Panc1 (cell line): ENCODE results near the gene LRRC56. TPM values are rescaled to one million over a fixed set of nuclear protein-coding genes. Genes with fewer than 3 reads are reported as not detected.
A peak's percentile ranks its signal among the peaks of the same experiment; 100 is the strongest.

Experiments used
- ATAC-seq: fragments of 200-7000 bp; cut with Tn5 transposase; 2 replicates; pipeline ENCODE4 v1.9.1; 2020; ENCODE audit warnings: mild to moderate bottlenecking, moderate library complexity
- BruUV-seq: library from RNA; stranded (reverse); fragments of 400-500 nt; replicated peaks from 2 replicates; lab custom pipeline; 2021; lab: Mats Ljungman, UMichigan
- CTCF ChIA-PET: fragments of 300-600 bp; sonication (Branson Sonifier 250); formaldehyde crosslinking; loops from one replicate; lab custom pipeline; 2022; ENCODE audit warnings: antibody characterized with exemption; lab: Charles Lee
- POLR2A ChIA-PET: fragments of 300-600 bp; sonication (Branson Sonifier 250); formaldehyde crosslinking; loops from one replicate; lab custom pipeline; 2022; ENCODE audit warnings: antibody characterized with exemption; lab: Charles Lee
- DNase-seq: peaks from one replicate; pipeline ENCODE4 v3.0.0-alpha.2; 2010; ENCODE audit warnings: low read depth, low spot score
- H3K27ac ChIP-seq: 2 replicates; pipeline ENCODE4 v1.5.1; 2011; ENCODE audit warnings: mild to moderate bottlenecking, low read length, inconsistent platforms
- H3K27me3 ChIP-seq: fragments of 200-500 bp; sonication (Bioruptor generic); 2 replicates; pipeline ENCODE4 v1.6.0; 2014; ENCODE audit warnings: low read length, inconsistent platforms; ENCODE audit not compliant: control insufficient read depth, insufficient read depth
- H3K36me3 ChIP-seq: fragments of 200-500 bp; sonication (Bioruptor generic); 2 replicates; pipeline ENCODE4 v1.5.1; 2014; ENCODE audit warnings: inconsistent platforms, mild to moderate bottlenecking, low read length, moderate library complexity; ENCODE audit not compliant: control insufficient read depth, insufficient read depth
- H3K4me1 ChIP-seq: 2 replicates; pipeline ENCODE4 v1.5.1; 2011; ENCODE audit warnings: inconsistent platforms, mild to moderate bottlenecking, low read length, moderate library complexity; ENCODE audit not compliant: control insufficient read depth, insufficient read depth
- H3K4me3 ChIP-seq, 2 experiments: 2 replicates each; pipeline ENCODE4 v1.5.1; 2011 to 2012; ENCODE audit warnings: low read depth in 2 of 2, low read length in 2 of 2, mild to moderate bottlenecking in 2 of 2, inconsistent platforms in 1 of 2, moderate library complexity in 1 of 2
- H3K9me3 ChIP-seq: fragments of 200-500 bp; sonication (Bioruptor generic); 2 replicates; pipeline ENCODE4 v1.5.1; 2014; ENCODE audit warnings: low read depth, mild to moderate bottlenecking, inconsistent platforms, low read length, moderate library complexity; ENCODE audit not compliant: control insufficient read depth, insufficient read depth
- POLR2AphosphoS5 ChIP-seq: IDR thresholded peaks from 2 replicates; pipeline ENCODE4 v1.6.1; 2012; ENCODE audit warnings: mild to moderate bottlenecking, low read depth, low read length, moderate library complexity
- REST ChIP-seq, 2 experiments: IDR thresholded peaks; 2 replicates each; pipeline ENCODE4 v1.6.1; 2011 to 2012; ENCODE audit warnings: low read depth in 2 of 2, control low read depth in 1 of 2, low read length in 1 of 2, mild to moderate bottlenecking in 1 of 2, moderate library complexity in 1 of 2; ENCODE audit not compliant: insufficient read depth in 1 of 2
- SIN3A ChIP-seq: IDR thresholded peaks from 2 replicates; pipeline ENCODE4 v1.6.1; 2012; ENCODE audit warnings: low read depth, mild to moderate bottlenecking, low read length, moderate library complexity, borderline replicate concordance; ENCODE audit not compliant: insufficient read depth
- TCF7L2 ChIP-seq: IDR thresholded peaks from 2 replicates; pipeline ENCODE4 v1.6.1; 2011; ENCODE audit warnings: mild to moderate bottlenecking, low read depth, low read length, inconsistent platforms
- in situ Hi-C: cut with HindIII; loops from 2 replicates; pipeline ENCODE4 v1.10.0; 2016; ENCODE audit warnings: low sequenced_read_pairs, low pct_unique_long_range_greater_than_20kb
- intact Hi-C: fragments of 100-400 bp; cut with micrococcal nuclease; formaldehyde crosslinking; loops from one replicate; pipeline ENCODE4 v1.10.0; 2022; ENCODE audit not compliant: unreplicated experiment
- total RNA-seq: library from RNA; stranded (reverse); gene quantifications from one replicate; pipeline ENCODE4 v1.2.1, GENCODE V29; 2021; ENCODE audit not compliant: unreplicated experiment
- TF ChIP-seq, protein P1 (sequence below): fragments of 450-650 bp; IDR thresholded peaks from 2 replicates; pipeline ENCODE4 v1.5.1; 2017; ENCODE audit warnings: mild to moderate bottlenecking

Gene LRRC56
- total RNA-seq, 1 experiment from 2014 or later, result 9.8 TPM

- no peak for DNase-seq
- no TSS peak for BruUV-seq
- Histone ChIP-seq H3K4me3 (no peak overlapping the region), H3K27ac (no peak overlapping the region), H3K4me1 (peaks cover 12% of the 10 kb centered on the region), H3K36me3 (peaks cover 12% of the 10 kb centered on the region; the same call in 1 of the 2 replicates), H3K9me3 (no peaks in the 10 kb centered on the region), H3K27me3 (no peaks in the 10 kb centered on the region)
- TF ChIP-seq, protein P1, sequence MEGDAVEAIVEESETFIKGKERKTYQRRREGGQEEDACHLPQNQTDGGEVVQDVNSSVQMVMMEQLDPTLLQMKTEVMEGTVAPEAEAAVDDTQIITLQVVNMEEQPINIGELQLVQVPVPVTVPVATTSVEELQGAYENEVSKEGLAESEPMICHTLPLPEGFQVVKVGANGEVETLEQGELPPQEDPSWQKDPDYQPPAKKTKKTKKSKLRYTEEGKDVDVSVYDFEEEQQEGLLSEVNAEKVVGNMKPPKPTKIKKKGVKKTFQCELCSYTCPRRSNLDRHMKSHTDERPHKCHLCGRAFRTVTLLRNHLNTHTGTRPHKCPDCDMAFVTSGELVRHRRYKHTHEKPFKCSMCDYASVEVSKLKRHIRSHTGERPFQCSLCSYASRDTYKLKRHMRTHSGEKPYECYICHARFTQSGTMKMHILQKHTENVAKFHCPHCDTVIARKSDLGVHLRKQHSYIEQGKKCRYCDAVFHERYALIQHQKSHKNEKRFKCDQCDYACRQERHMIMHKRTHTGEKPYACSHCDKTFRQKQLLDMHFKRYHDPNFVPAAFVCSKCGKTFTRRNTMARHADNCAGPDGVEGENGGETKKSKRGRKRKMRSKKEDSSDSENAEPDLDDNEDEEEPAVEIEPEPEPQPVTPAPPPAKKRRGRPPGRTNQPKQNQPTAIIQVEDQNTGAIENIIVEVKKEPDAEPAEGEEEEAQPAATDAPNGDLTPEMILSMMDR, result no peak
- peak; percentile 3; the same call in 1 of the 2 replicates for TF ChIP-seq POLR2AphosphoS5
- intact Hi-C loops (no loop called here), in situ Hi-C loops (no loop called here)
- ATAC-seq, result no peak
- ChIA-PET POLR2A (interaction anchor here (0.5 kb wide), 1 partner anchor 151 kb away, joined by 3 read pairs; no protein-coding TSS in a partner anchor), CTCF (interaction anchor here (0.7 kb wide), 1 partner anchor 10 kb away, joined by 7 read pairs; no protein-coding TSS in a partner anchor)
Observed at GRCh38 chr11:499201-500076, 37.9 kb upstream of the LRRC56 start.

GRCh38 chr11:501001-501682, 36.2 kb upstream of the LRRC56 start:
- POLR2A ChIA-PET, result interaction anchor here (0.5 to 0.6 kb wide), 2 partner anchors 15 to 169 kb away, joined by 3 to 4 read pairs; no protein-coding TSS in a partner anchor

More at GRCh38 chr11:501001-501682, 36.2 kb upstream of the LRRC56 start:
- no peak for TF ChIP-seq REST (IDR thresholded peaks at IDR 0.05; ENCODE audit: insufficient read depth in 1 of 2, low read depth in 2 of 2, low read length in 1 of 2)
- TF ChIP-seq, protein P1, result no peak
- TF ChIP-seq SIN3A, result no peak
- no peak for TF ChIP-seq TCF7L2
- no peak; the same call in 1 of the 2 replicates for TF ChIP-seq POLR2AphosphoS5
- Histone ChIP-seq H3K9me3 (no peaks in the 10 kb centered on the region), H3K27ac (no peak overlapping the region), H3K27me3 (no peaks in the 10 kb centered on the region), H3K4me1 (peaks cover 21% of the 10 kb centered on the region), H3K36me3 (peaks cover 11% of the 10 kb centered on the region; the same call in 1 of the 2 replicates), H3K4me3 (no peak overlapping the region)
- CTCF ChIA-PET, result no interaction called here
- DNase-seq, result no peak
- ATAC-seq, result no peak
- in situ Hi-C loops (no loop called here), intact Hi-C loops (no loop called here)
- BruUV-seq, result no TSS peak
